NCI-H748 (cell line): ENCODE data around the gene KLHL8.
A peak's percentile ranks its signal among the peaks of the same experiment; 100 is the strongest.
"Not testable (repeated sequence)": the region's sequence is repeated elsewhere in the genome, so short reads cannot be mapped to it uniquely, and the experiment has no call there.

Experiments used
- DNase-seq: peaks from one replicate; lab custom pipeline; 2025; ENCODE audit not compliant: unreplicated experiment; lab: John Stamatoyannopoulos, UW

The KLHL8 gene

GRCh38 chr4:87180767-87181166 lies 39.7 kb downstream of the KLHL8 start:
- DNase-seq = no peak

DNA sequence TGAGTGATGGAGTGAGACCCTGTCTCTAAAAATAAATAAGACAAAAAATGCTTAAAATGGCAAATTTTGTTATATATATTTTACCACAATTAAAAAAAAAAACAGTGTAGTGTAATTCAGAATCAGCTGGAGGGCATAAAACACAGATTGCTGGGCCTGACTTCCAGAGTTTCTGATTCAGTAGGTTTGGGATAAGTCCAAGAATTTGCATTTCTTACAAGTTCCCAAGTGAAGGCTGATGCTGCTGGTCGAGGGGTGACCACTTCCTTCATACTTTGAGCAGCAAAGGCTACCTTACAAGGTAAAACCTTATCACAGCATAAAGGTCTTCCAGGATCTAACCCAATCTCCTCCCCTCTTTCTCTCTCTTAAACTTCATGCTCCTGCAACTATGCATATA lies 40.7 kb downstream of the KLHL8 start:
- no peak for DNase-seq

DNA sequence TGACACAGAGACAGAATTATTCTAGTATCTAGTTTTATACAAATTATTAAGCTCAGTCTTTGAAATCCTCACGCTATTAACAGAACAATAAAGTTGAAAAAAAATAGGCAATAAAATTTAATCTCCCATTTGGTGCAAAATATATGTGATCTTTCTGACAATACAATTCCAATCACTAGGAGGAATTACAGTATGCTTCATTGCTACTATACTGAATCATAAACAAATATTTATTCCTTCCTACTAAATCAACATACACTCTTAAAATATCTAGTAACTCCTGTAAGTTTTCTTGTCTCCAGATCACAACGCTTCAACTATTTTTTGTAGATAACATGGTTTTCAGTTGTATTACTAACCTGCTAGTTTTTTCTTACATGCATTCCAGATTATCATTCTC lies 45.7 kb downstream of the KLHL8 start:
- DNase-seq = no peak

GRCh38 chr4:87171944-87172343 lies 48.5 kb downstream of the KLHL8 start:
- no peak for DNase-seq

DNA sequence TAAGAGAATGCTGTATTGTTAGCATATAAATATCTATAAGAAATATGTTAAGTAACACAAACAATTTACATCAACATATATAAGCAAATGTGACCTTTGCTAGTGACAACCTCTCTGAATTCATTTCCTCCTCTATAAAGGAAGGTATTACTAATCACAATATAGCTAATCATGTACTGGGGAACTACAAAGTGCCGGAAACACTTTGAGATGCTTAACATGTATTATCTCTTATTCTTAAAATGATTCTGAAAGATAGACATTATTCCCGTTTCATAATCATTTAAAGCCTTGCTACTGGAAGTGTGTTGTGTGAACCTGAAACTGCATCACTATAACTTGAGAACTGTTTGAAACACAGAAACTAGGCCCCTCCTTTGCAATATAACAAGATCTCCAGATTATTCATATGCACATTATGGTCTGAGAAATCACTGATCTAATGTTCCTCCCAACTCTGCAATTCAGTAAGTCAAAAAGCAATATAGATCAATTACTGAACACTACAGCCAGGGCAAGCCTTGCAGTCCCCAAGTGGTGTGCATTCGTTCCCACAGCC lies 54.0 kb downstream of the KLHL8 start:
- DNase-seq = no peak

DNA sequence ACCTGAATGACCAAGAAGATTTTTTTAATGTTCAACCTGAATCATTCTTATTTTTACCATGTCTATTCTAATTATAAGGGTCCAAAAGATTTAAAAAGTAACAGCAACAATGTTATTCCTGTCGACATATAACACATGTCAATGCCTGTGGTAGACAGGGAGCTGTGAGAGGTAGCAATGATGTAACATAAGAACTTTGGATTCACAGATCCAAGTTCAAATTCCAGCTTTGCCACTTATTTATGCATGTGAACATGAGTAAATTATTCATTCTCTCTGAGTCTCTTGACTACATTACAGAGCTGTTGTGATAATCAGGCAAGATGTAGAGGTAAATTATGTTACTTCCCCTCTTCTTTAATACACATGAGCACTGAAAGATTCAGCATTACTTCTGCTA lies 54.5 kb downstream of the KLHL8 start:
- DNase-seq = no peak

DNA sequence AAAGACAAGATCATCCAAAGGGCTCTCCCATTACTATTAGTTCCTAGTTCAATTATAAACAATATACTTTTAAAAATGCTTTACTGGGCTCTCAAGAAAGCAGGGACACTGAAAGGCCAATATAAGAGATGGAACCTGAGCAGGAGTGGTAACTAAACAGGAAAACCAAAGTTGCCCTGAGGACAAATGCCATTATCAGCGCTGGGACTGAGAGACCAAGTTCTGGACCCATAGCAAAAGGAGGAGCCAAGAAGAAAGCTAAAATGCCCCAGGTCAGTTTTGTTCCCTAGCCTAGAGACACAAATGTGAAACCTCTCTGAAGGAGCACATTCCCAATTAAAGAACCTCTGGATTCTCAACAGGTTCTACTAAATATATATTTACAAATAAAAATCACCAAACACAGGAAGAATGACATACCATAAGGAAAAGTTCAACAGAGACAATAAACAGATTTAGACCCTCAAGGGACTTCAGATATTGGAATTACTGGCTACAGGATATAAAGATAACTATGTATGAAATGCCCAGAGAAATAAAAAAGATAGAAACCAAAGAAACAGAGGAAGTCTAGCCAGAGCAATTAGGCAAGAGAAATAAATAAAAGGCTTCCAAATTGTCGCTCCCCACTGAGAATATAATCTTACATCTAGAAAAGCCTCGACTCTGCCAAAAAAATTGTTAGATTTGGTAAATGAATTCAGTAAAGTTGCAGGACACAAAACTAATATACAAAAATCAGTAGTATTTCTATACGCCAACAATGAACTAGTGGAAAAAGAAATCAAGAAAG lies 67.1 kb downstream of the KLHL8 start:
- DNase-seq = no peak

GRCh38 chr4:87152310-87153041 lies 67.9 kb downstream of the KLHL8 start:
- no peak for DNase-seq

- DNase-seq = no peak
These were observed 68.7 kb downstream of the KLHL8 start for GRCh38 chr4:87151730-87152129.

DNA sequence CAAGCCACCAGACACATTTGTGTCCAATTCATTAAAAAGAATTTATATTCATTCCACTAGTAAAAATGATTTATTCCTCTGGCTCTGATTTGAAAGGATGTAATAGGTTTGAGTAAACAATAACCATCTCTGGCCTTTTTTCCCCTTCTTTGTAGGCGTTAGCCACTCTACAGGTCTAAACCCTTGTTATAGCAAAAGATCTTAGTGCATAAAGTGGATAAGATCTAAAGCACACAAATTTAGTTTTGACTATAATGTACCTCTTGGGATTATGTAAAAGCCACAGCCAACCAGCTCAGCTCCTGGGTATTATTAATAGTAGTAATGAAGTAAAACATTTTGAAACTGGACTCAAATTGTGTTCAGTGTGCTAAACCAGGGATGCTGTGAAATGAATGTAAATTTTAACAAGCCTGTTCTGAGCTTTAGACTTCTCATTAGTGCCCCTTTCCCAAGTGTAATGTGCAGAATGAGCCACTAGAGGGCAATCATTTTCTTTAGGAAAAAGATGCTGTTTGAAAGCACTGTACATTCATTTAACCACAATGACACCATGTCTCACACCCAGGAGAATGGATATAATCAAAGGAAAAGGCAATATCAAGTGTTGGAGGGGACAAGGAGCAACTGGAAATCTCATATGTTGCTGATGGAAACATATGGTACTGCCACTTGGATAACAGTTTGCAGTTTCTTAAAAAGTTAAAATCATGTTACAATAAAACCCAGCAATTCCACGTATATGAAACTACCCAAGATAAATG lies 69.7 kb downstream of the KLHL8 start:
- DNase-seq = peak; percentile 66

DNA sequence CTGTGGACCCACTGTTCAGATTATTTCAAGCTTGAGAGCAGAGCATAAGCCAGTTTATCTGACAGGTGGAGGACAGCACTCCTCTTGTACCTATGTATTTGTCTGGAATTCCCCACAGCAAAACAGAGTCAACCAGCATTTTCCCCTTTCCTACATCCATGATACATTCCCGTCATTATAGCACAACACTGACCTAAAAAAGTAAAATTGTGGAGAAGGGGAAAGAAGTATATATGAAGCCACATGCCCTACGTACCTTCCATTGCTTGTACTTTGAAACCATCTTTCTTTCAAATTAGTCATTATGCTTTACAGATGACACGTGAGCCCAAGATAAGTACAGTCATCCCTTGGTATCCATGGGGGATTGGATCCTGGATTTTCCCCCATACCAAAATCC lies 73.3 kb downstream of the KLHL8 start:
- no peak for DNase-seq

DNA sequence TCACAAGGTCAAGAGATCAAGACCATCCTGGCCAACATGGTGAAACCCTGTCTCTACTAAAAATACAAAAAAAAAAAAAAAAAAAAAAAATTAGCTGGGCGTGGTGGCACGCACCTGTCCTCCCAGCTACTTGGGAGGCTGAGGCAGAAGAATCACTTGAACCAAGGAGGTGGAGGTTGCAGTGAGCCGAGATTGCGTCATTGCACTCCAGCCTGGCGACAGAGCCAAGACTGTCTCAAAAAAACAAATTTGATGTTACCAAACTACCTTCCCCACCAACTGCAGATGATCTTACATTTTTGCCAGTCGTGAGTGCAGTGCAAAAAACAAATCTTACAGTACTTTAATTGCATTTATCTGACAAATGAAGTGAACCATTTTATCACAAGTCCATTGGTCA lies 74.5 kb downstream of the KLHL8 start:
- DNase-seq = not testable (repeated sequence)

GRCh38 chr4:87144356-87144755 lies 76.1 kb downstream of the KLHL8 start:
- no peak for DNase-seq

GRCh38 chr4:87141428-87141827 lies 79.0 kb downstream of the KLHL8 start:
- no peak for DNase-seq

DNA sequence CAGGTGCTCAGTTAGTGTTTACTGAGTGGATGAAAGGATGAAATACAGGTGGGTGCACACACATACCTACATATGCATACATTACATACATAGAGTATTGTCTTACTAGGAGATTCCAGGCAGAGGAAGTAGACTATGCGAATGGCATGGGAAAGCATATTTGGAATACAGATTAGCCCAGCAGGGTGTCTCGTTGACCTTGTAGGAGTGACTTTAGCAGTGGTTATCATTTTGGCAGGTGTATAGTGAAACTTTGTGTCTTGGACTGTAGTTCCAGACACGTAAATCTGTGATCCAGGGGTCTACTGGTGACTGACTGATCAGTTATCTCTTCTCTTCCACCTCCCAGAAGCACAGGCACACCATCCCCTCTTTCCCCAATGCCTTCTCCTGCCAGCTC lies 86.3 kb downstream of the KLHL8 start:
- DNase-seq = no peak

- DNase-seq = no peak
These were observed 87.2 kb downstream of the KLHL8 start for GRCh38 chr4:87133183-87133582.

DNA sequence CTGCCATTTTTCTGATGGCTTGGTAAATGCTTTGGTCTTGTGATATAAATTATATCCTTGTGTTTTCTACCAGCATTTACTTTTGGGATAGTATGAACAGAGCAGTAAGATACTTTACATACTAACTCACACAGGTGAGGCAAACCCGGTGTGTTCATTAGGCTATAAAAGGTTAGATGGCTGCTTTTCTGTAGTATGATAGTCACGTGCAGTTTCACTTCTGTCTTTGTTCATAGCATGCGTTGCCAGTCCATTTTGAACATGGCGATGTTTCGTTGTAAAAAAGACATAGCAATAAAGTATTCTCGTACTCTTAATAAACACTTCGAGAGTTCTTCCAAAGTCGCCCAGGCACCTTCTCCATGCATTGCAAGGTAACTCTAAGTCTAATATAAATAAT lies 88.4 kb downstream of the KLHL8 start:
- DNase-seq = no peak

- DNase-seq = no peak
These were observed 89.3 kb downstream of the KLHL8 start for GRCh38 chr4:87130985-87131703.

DNA sequence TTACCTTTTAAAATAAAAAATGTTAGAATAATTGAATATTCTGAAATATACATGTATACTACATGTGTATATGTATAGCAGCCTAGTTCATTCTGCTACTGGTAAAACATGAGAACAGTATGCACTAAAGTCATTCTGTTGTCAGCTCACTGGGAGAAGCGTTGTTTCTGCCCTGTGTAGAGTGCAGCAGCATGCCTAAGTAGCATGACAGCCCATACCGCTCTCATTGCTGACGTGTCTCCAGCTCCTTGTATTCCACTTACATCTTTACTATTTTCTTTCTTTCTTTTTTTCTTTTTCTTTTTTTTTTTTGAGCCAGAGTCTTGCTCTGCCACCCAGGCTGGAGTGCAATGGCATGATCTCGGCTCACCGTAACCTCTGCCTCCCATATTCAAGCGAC lies 90.7 kb downstream of the KLHL8 start:
- DNase-seq = no peak

DNA sequence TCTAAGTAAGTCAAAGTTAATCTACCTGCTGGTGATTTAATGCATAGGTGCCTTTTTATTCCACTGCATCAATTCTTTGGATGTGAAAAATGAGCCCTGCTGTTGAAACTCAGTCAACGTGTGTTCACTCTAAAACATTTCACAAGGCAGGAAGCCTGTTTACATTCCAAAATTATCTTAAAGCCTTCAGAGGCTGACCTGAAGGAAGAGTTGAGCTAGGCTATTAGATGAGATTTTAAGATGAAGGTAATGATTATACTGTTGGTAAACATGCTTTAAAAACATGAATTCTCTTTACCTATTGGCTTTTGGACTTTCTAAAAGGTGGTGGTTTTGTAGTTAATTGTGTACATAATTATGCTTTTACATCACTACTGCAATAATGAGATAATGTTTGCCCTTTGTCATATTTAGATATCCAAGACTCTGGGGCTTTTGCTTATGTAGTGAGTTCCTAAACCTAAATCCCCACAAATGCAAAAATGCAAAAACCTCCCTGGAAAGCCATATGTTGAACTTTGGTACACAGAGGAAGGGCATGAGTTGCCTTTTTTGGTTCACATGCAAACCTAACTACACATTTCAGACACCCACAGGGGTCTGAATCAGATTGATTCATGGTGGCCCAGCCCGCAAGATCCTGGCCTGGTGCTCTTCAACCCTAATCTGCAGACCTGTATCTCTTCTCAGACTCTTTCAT lies 92.3 kb downstream of the KLHL8 start:
- DNase-seq = no peak
